K562 treated with DMSO at 1 percent for 24 hours (cell line): ENCODE results near the gene NPAS1. TPM values are rescaled to one million over a fixed set of nuclear protein-coding genes. Genes with fewer than 3 reads are reported as not detected.

Experiments used
- total RNA-seq: library from RNA; unstranded; fragments of 300-600 nt; gene quantifications from 2 replicates; pipeline ENCODE4 v1.2.3, GENCODE V29; 2022; ENCODE audit warnings: low read depth; ENCODE audit not compliant: insufficient read depth

Gene NPAS1, protein sequence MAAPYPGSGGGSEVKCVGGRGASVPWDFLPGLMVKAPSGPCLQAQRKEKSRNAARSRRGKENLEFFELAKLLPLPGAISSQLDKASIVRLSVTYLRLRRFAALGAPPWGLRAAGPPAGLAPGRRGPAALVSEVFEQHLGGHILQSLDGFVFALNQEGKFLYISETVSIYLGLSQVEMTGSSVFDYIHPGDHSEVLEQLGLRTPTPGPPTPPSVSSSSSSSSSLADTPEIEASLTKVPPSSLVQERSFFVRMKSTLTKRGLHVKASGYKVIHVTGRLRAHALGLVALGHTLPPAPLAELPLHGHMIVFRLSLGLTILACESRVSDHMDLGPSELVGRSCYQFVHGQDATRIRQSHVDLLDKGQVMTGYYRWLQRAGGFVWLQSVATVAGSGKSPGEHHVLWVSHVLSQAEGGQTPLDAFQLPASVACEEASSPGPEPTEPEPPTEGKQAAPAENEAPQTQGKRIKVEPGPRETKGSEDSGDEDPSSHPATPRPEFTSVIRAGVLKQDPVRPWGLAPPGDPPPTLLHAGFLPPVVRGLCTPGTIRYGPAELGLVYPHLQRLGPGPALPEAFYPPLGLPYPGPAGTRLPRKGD
- 16.1 TPM in 2 replicates for total RNA-seq

DNA sequence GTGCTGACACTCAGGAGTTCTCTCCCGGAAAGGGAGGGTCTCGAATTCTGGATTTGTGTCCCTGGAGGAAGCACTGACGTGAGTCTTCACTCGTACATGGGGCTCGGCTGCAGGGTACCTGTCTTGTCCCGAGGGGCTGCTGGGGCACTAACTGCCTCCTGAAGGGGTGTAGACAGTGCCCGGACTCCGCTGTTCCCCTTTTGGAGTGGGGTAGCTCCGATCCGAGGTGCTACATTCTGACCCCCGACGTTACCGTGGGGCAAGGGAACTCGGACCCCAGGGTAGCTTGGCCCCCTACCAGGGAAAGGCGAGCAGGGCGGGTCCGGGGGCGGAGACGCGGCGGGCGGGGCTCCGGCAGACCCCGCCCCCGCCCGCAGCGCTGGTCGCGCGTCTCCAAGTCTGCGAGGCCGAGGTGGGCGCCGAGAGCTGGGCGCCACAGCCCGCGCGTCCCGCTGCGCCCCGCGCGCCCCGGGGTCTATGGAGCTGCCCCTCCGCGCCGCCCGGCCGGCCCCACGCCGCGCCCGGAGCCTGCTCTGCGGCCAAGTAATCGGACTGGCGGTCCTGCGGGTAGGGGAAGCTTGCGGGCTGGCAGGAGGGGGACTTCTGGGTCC, at the start of gene NPAS1:
Gene NPAS1 (plus strand): TSS at position 407 of the 611 bp plus-strand sequence. CDS start 1,211 bp downstream, outside the sequence.

Other genes with a start within 250 kb of the NPAS1 start
- 618 and 623 TPM in 2 replicates for gene SLC1A5, start 231.2 kb upstream of the NPAS1 start, total RNA-seq
- gene AP2S1, start 169.0 kb upstream of the NPAS1 start, total RNA-seq, result 459 and 462 TPM in 2 replicates
- gene ARHGAP35, start 158.8 kb upstream of the NPAS1 start, total RNA-seq, result 29.9 and 30.3 TPM in 2 replicates
- gene TMEM160, start 28.8 kb downstream of the NPAS1 start, total RNA-seq, result 121 and 160 TPM in 2 replicates
- gene ZC3H4, start 93.9 kb downstream of the NPAS1 start, total RNA-seq, result 14.1 and 14.6 TPM in 2 replicates
- 250 and 259 TPM in 2 replicates for gene SAE1, start 111.0 kb downstream of the NPAS1 start, total RNA-seq
- gene BBC3, start 211.4 kb downstream of the NPAS1 start, total RNA-seq, result 61.1 and 68.9 TPM in 2 replicates
- gene CCDC9, start 236.7 kb downstream of the NPAS1 start, total RNA-seq, result 25.0 and 30.2 TPM in 2 replicates